Esophagus muscularis mucosa (tissue), 4 donors: ENCODE measurements around the gene PMIS2. TPM values are rescaled to one million over a fixed set of nuclear protein-coding genes. Genes with fewer than 3 reads are reported as not detected.

ENCODE experiments used
- DNase-seq: peaks from one replicate; pipeline ENCODE4 v3.0.0-alpha.2; 2017; ENCODE audit errors: extremely low spot score
- H3K27ac ChIP-seq, 4 donors: fragments of 200-600 bp; sonication (generic); replicated peaks in 1 of 4; 1 replicate in 3 of 4; 2 replicates in 1 of 4; pipeline ENCODE4 v1.5.1; 2016 to 2019; ENCODE audit warnings: mild to moderate bottlenecking in 1 of 4
- H3K27me3 ChIP-seq, 4 donors: fragments of 200-600 bp; sonication (generic); one replicate each; pipeline versions ENCODE4 v1.5.1 to v1.6.0; 2016 to 2019
- H3K36me3 ChIP-seq, 4 donors: fragments of 200-600 bp; sonication (generic); one replicate each; pipeline ENCODE4 v1.5.1; 2016 to 2019
- H3K4me1 ChIP-seq, 4 donors: fragments of 200-600 bp; sonication (generic); one replicate each; pipeline ENCODE4 v1.5.1; 2016 to 2019
- H3K4me3 ChIP-seq, 4 donors: fragments of 200-600 bp; sonication (generic); 1 replicate in 2 of 4; 2 replicates in 2 of 4; pipeline ENCODE4 v1.5.1; 2016 to 2019; ENCODE audit warnings: mild to moderate bottlenecking in 4 of 4, moderate library complexity in 1 of 4
- H3K9me3 ChIP-seq, 4 donors: fragments of 200-600 bp; sonication (generic); 1 replicate in 3 of 4; 2 replicates in 1 of 4; pipeline ENCODE4 v1.5.1; 2016 to 2019
- CTCF ChIP-seq, 3 experiments: fragments of 200-600 bp in 2 of 3; fragments of 450-650 bp in 1 of 3; sonication (generic) in 2 of 3; IDR thresholded peaks; one replicate each; pipeline ENCODE4 v1.5.1; 2017 to 2019; ENCODE audit warnings: antibody characterized with exemption in 3 of 3, mild to moderate bottlenecking in 2 of 3, moderate library complexity in 1 of 3
- EP300 ChIP-seq: sonication (generic); formaldehyde crosslinking; IDR thresholded peaks from one replicate; pipeline ENCODE4 v1.6.1; 2017; ENCODE audit warnings: antibody characterized with exemption
- POLR2A ChIP-seq: fragments of 450-650 bp; IDR thresholded peaks from one replicate; pipeline ENCODE4 v1.6.1; 2017; ENCODE audit warnings: antibody characterized with exemption, moderate library complexity, mild to moderate bottlenecking, low read depth
- POLR2AphosphoS5 ChIP-seq, 2 donors: sonication (generic); formaldehyde crosslinking; IDR thresholded peaks; one replicate each; pipeline ENCODE4 v1.6.1; 2017; ENCODE audit warnings: antibody characterized with exemption in 2 of 2
- WGBS: methylation state at CpG from one replicate; pipeline ENCODE4 v1.1.5; 2018; 5-methylcytosine and 5-hydroxymethylcytosine counted together
- intact Hi-C: fragments of 100-400 bp; cut with DNase I; formaldehyde crosslinking; loops from one replicate; pipeline ENCODE4 v1.15.1; 2023
- total RNA-seq, 4 donors: library from RNA; depleted of rRNA; stranded (reverse); fragments of >200 nt; gene quantifications; one replicate each; pipeline versions ENCODE4 v1.1.0 to v1.2.1, GENCODE V29; 2016

PMIS2 gene
- total RNA-seq, 4 donors from 2014 or later = not detected

GRCh38 chr19:35552534-35553384 lies 33.2 kb upstream of the PMIS2 start:
- Histone ChIP-seq H3K27ac (no peak overlapping the region), H3K36me3 (peaks cover 0 to 19% (median 6%) of the 10 kb centered on the region in 4 donors), H3K4me3 (no peak overlapping the region), H3K9me3 (no peaks in the 10 kb centered on the region), H3K27me3 (peaks cover 0 to 20% (median 4%) of the 10 kb centered on the region in 4 donors), H3K4me1 (peaks cover 0 to 10% (median 4%) of the 10 kb centered on the region in 4 donors)
- intact Hi-C loops = no loop called here
- TF ChIP-seq EP300 (no peak), CTCF (IDR thresholded peaks at IDR 0.05) (no peak), POLR2AphosphoS5 (IDR thresholded peaks at IDR 0.05) (no peak), POLR2A (no peak)
- WGBS = 80% methylated on average over 12 of the region's 13 CpGs
- DNase-seq = no peak

GRCh38 chr19:35553385-35554000 lies 32.5 kb upstream of the PMIS2 start:
- H3K27me3 ChIP-seq = peaks cover 4 to 27% (median 10%) of the 10 kb centered on the region in 4 donors
- no peaks in the 10 kb centered on the region for H3K9me3 ChIP-seq
- peaks cover 7 to 17% (median 12%) of the 10 kb centered on the region in 4 donors for H3K4me1 ChIP-seq
- no peak overlapping the region for H3K27ac ChIP-seq
- 74% methylated on average over 14 of the region's 14 CpGs for WGBS
- intact Hi-C loops = no loop called here
- no peak for TF ChIP-seq CTCF (IDR thresholded peaks at IDR 0.05)
- no peak for TF ChIP-seq POLR2A
- no peak for TF ChIP-seq POLR2AphosphoS5 (IDR thresholded peaks at IDR 0.05)
- DNase-seq = no peak
- H3K4me3 ChIP-seq = no peak overlapping the region
- H3K36me3 ChIP-seq = peaks cover 0 to 17% (median 0%) of the 10 kb centered on the region in 4 donors

GRCh38 chr19:35554076-35554475 lies 31.9 kb upstream of the PMIS2 start:
- WGBS = 69% methylated on average over 5 of the region's 5 CpGs
- no peak overlapping the region for H3K4me3 ChIP-seq
- TF ChIP-seq POLR2A (no peak), CTCF (IDR thresholded peaks at IDR 0.05) (no peak), POLR2AphosphoS5 (IDR thresholded peaks at IDR 0.05) (no peak), EP300 (no peak)
- peaks cover 7 to 16% (median 15%) of the 10 kb centered on the region in 4 donors for H3K4me1 ChIP-seq
- intact Hi-C loops = no loop called here
- H3K9me3 ChIP-seq = no peaks in the 10 kb centered on the region
- H3K27ac ChIP-seq = no peak overlapping the region
- no peak for DNase-seq
- peaks cover 4 to 33% (median 16%) of the 10 kb centered on the region in 4 donors for H3K27me3 ChIP-seq
- H3K36me3 ChIP-seq = peaks cover 0 to 13% (median 0%) of the 10 kb centered on the region in 4 donors

GRCh38 chr19:35555301-35556005 lies 30.5 kb upstream of the PMIS2 start:
- Histone ChIP-seq H3K9me3 (no peaks in the 10 kb centered on the region), H3K4me1 (peaks cover 7 to 15% (median 15%) of the 10 kb centered on the region in 4 donors), H3K4me3 (no peak overlapping the region), H3K36me3 (peaks cover 0 to 7% (median 0%) of the 10 kb centered on the region in 4 donors), H3K27me3 (peaks cover 4 to 47% (median 18%) of the 10 kb centered on the region in 4 donors), H3K27ac (no peak overlapping the region)
- WGBS = 53% methylated on average over 13 of the region's 30 CpGs
- TF ChIP-seq POLR2A (no peak), POLR2AphosphoS5 (IDR thresholded peaks at IDR 0.05) (no peak), CTCF (IDR thresholded peaks at IDR 0.05) (no peak), EP300 (no peak)
- DNase-seq = no peak
- intact Hi-C loops = no loop called here
